SK-N-SH (cell line): ENCODE measurements around the gene TMEM44. TPM values are rescaled to one million over a fixed set of nuclear protein-coding genes. Genes with fewer than 3 reads are reported as not detected.
A peak's percentile ranks its signal among the peaks of the same experiment; 100 is the strongest.
"Not testable (repeated sequence)": the region's sequence is repeated elsewhere in the genome, so short reads cannot be mapped to it uniquely, and the experiment has no call there.

Experiments
- CTCF ChIA-PET: fragments of 300-600, 350-600 bp; formaldehyde crosslinking; extraction: SDS; loops from one replicate; lab custom pipeline; 2021; lab: Yijun Ruan, JAX
- POLR2A ChIA-PET: fragments of 350-600 bp; sonication (Branson Sonifier 250); formaldehyde crosslinking; extraction: SDS; loops from one replicate; lab custom pipeline; 2020; ENCODE audit warnings: antibody characterized with exemption, inconsistent platforms; lab: Yijun Ruan, JAX
- DNase-seq: peaks from one replicate; pipeline ENCODE4 v3.0.0; 2012
- H2AFZ ChIP-seq: fragments of 200-600 bp; sonication (generic); 2 replicates; pipeline ENCODE4 v1.8.1; 2016; ENCODE audit warnings: antibody characterized with exemption, mild to moderate bottlenecking, low read depth
- H3F3A ChIP-seq: fragments of 200-600 bp; sonication (generic); replicated peaks from 2 replicates; pipeline ENCODE3; 2016; ENCODE audit warnings: antibody characterized with exemption, mild to moderate bottlenecking; ENCODE audit not compliant: insufficient read depth
- H3K27ac ChIP-seq, 2 experiments: fragments of 200-500 bp in 1 of 2; fragments of 200-600 bp in 1 of 2; sonication (Bioruptor generic) in 1 of 2; sonication (generic), shearing (Covaris generic) in 1 of 2; 2 replicates each; pipeline versions ENCODE4 v1.5.1 to v1.6.1; 2014 to 2016; ENCODE audit warnings: low read depth in 2 of 2, inconsistent platforms in 1 of 2, low read length in 1 of 2, mild to moderate bottlenecking in 1 of 2, mixed read lengths in 1 of 2
- H3K27me3 ChIP-seq: fragments of 200-600 bp; sonication (generic), shearing (Covaris generic); 2 replicates; pipeline ENCODE4 v1.6.1; 2016; ENCODE audit warnings: mixed run types; ENCODE audit not compliant: insufficient read depth
- H3K36me3 ChIP-seq, 2 experiments: fragments of 200-500 bp in 1 of 2; fragments of 200-600 bp in 1 of 2; sonication (Bioruptor generic) in 1 of 2; sonication (generic) in 1 of 2; replicated peaks in 1 of 2; 2 replicates each; pipeline versions ENCODE3 to v1.5.1; 2014 to 2016; ENCODE audit warnings: low read length in 1 of 2, mild to moderate bottlenecking in 1 of 2; ENCODE audit not compliant: insufficient read depth in 2 of 2, control insufficient read depth in 1 of 2
- H3K4me1 ChIP-seq, 2 experiments: fragments of 200-500 bp in 1 of 2; fragments of 200-600 bp in 1 of 2; sonication (Bioruptor generic) in 1 of 2; sonication (generic), shearing (Covaris generic) in 1 of 2; 2 replicates each; pipeline versions ENCODE4 v1.5.1 to v1.6.1; 2014 to 2016; ENCODE audit warnings: low read depth in 1 of 2, low read length in 1 of 2, mixed run types in 1 of 2; ENCODE audit not compliant: insufficient read depth in 2 of 2, control insufficient read depth in 1 of 2
- H3K4me2 ChIP-seq: fragments of 200-600 bp; sonication (generic), shearing (Covaris generic); 2 replicates; pipeline ENCODE4 v1.6.1; 2017; ENCODE audit warnings: mixed run types
- H3K4me3 ChIP-seq, 2 experiments: fragments of 200-500 bp in 1 of 2; fragments of 200-600 bp in 1 of 2; sonication (Bioruptor generic) in 1 of 2; sonication (generic), shearing (Covaris generic) in 1 of 2; 2 replicates each; pipeline versions ENCODE4 v1.5.1 to v1.8.1; 2014 to 2016; ENCODE audit warnings: low read depth in 2 of 2, inconsistent platforms in 1 of 2, low read length in 1 of 2, mild to moderate bottlenecking in 1 of 2, mixed read lengths in 1 of 2, moderate library complexity in 1 of 2
- H3K79me2 ChIP-seq: fragments of 200-600 bp; sonication (generic); 2 replicates; pipeline ENCODE4 v1.8.1; 2017; ENCODE audit warnings: mild to moderate bottlenecking; ENCODE audit not compliant: insufficient read depth
- H3K9ac ChIP-seq: fragments of 200-600 bp; sonication (generic); 2 replicates; pipeline ENCODE4 v1.6.1; 2017; ENCODE audit warnings: mixed run types
- H3K9me2 ChIP-seq: fragments of 200-600 bp; sonication (generic); 2 replicates; pipeline ENCODE4 v1.6.1; 2017; ENCODE audit warnings: mixed run types
- H3K9me3 ChIP-seq: fragments of 200-600 bp; sonication (generic); 2 replicates; pipeline ENCODE4 v1.6.1; 2017; ENCODE audit warnings: mixed run types, mild to moderate bottlenecking, moderate library complexity
- H4K20me1 ChIP-seq: fragments of 200-600 bp; sonication (generic); 2 replicates; pipeline ENCODE4 v1.6.1; 2017; ENCODE audit warnings: mild to moderate bottlenecking, mixed run types; ENCODE audit not compliant: insufficient read depth
- ELF1 ChIP-seq: IDR thresholded peaks from 2 replicates; pipeline ENCODE4 v1.4.0; 2012
- FOXM1 ChIP-seq: IDR thresholded peaks from 2 replicates; pipeline ENCODE4 v1.4.0; 2012; ENCODE audit warnings: low read depth, mild to moderate bottlenecking
- JUND ChIP-seq: IDR thresholded peaks from 2 replicates; pipeline ENCODE4 v1.4.0; 2012
- NRF1 ChIP-seq: IDR thresholded peaks from 2 replicates; pipeline ENCODE4 v1.6.1; 2012; ENCODE audit warnings: low read depth, mild to moderate bottlenecking, low read length
- RCOR1 ChIP-seq: fragments of 150-350 bp; IDR thresholded peaks from 2 replicates; pipeline ENCODE4 v1.6.1; 2017; ENCODE audit warnings: antibody characterized with exemption, low read length
- REST ChIP-seq: IDR thresholded peaks from 2 replicates; pipeline ENCODE4 v1.6.1; 2012; ENCODE audit warnings: mild to moderate bottlenecking, low read depth, low read length, moderate library complexity
- RFX5 ChIP-seq: IDR thresholded peaks from 2 replicates; pipeline ENCODE4 v1.6.1; 2012; ENCODE audit warnings: mild to moderate bottlenecking, improper control_type of control experiment, low read length
- TEAD4 ChIP-seq: IDR thresholded peaks from 2 replicates; pipeline ENCODE4 v1.4.0; 2012; ENCODE audit warnings: mild to moderate bottlenecking, borderline replicate concordance; ENCODE audit not compliant: insufficient read depth
- WGBS: methylation state at CpG from one replicate; pipeline ENCODE4 v1.1.6; 2017; ENCODE audit warnings: low lambda C conversion rate; 5-methylcytosine and 5-hydroxymethylcytosine counted together
- polyA plus RNA-seq, 3 experiments: library from polyadenylated mRNA; depleted of rRNA; stranded (reverse); fragments of >200 nt; gene quantifications; 2 replicates each; pipeline ENCODE4 v1.2.3, GENCODE V29; 2012

The TMEM44 gene
- polyA plus RNA-seq, 1 of the 3 experiments (the other 2 are of a cell fraction), result 22.6 TPM

- TF ChIP-seq REST, result no peak
- no peak for TF ChIP-seq ELF1
- no peak for TF ChIP-seq JUND
- no peak for TF ChIP-seq RCOR1
- TF ChIP-seq FOXM1, result no peak
- TF ChIP-seq NRF1, result no peak
- no peak for TF ChIP-seq RFX5
Observed at GRCh38 chr3:194632226-194632808, 902 bp downstream of the TMEM44 start (continued).

- Histone ChIP-seq H3K9ac (no peak overlapping the region), H3K36me3 (peaks cover 21 to 31% of the 10 kb centered on the region in 2 experiments), H3K4me3 (peak overlapping the region in 1 of 2 experiments; percentile 84; a peak in 1 of 4 replicates), H3K27me3 (no peaks in the 10 kb centered on the region), H3K4me2 (0 out of 2 replicates have a peak overlapping the region, but pooled peaks have one; percentile 80), H3K27ac (no peak overlapping the region), H3K9me2 (no peaks in the 10 kb centered on the region), H3F3A (peaks cover 17% of the 10 kb centered on the region), H2AFZ (no peak overlapping the region), H4K20me1 (no peaks in the 10 kb centered on the region), H3K79me2 (peaks cover 35% of the 10 kb centered on the region), H3K4me1 (peaks cover 0 to 6% of the 10 kb centered on the region in 2 experiments; a peak in 1 of 4 replicates), H3K9me3 (no peaks in the 10 kb centered on the region)
- TF ChIP-seq TEAD4, result no peak
- no peak for DNase-seq
- ChIA-PET POLR2A (no interaction called here), CTCF (no interaction called here)
- WGBS, result 100% methylated on average over 3 of the region's 4 CpGs
Observed at GRCh38 chr3:194631696-194632095, 1.5 kb downstream of the TMEM44 start.

GRCh38 chr3:194630681-194631080 lies 2.5 kb downstream of the TMEM44 start:
- H3K9ac ChIP-seq, H3K4me2 ChIP-seq, CTCF ChIA-PET, H3K4me3 ChIP-seq, H3K27me3 ChIP-seq, H2AFZ ChIP-seq, H3K9me2 ChIP-seq, H3K27ac ChIP-seq, H3K9me3 ChIP-seq, H3K4me1 ChIP-seq, H4K20me1 ChIP-seq, H3F3A ChIP-seq, POLR2A ChIA-PET, DNase-seq: not testable (repeated sequence)
- H3K79me2 ChIP-seq, result peaks cover 35% of the 10 kb centered on the region
- H3K36me3 ChIP-seq, result peaks cover 27 to 33% of the 10 kb centered on the region in 2 experiments
- WGBS, result 93% methylated on average over 23 of the region's 29 CpGs
